Stimulated activated CD4-positive, alpha-beta T cell treated with anti-CD3 and anti-CD28 coated beads, Interleukin-2, amount 100 ng/mL, for 4 hours (primary cell): ENCODE data around the gene ALOX5AP.
A peak's percentile ranks its signal among the peaks of the same experiment; 100 is the strongest.

Experiments used
- DNase-seq: peaks from one replicate; pipeline ENCODE4 v3.0.0-alpha.2; 2020; ENCODE audit warnings: low read depth

ALOX5AP gene

GRCh38 chr13:30762643-30763042 lies 27.3 kb downstream of the ALOX5AP start:
- DNase-seq = no peak

GRCh38 chr13:30763786-30764413 lies 28.6 kb downstream of the ALOX5AP start:
- DNase-seq = no peak

- DNase-seq = no peak
Observed at GRCh38 chr13:30766231-30766630, 30.9 kb downstream of the ALOX5AP start.

- no peak for DNase-seq
Observed at GRCh38 chr13:30770929-30771328, 35.6 kb downstream of the ALOX5AP start.

GRCh38 chr13:30773561-30773960 lies 38.2 kb downstream of the ALOX5AP start:
- no peak for DNase-seq

- no peak for DNase-seq
Observed at GRCh38 chr13:30774214-30774730, 38.9 kb downstream of the ALOX5AP start.

- no peak for DNase-seq
Observed at GRCh38 chr13:30776661-30777060, 41.3 kb downstream of the ALOX5AP start.

GRCh38 chr13:30779016-30779415 lies 43.7 kb downstream of the ALOX5AP start:
- DNase-seq = no peak

GRCh38 chr13:30779608-30780007 lies 44.3 kb downstream of the ALOX5AP start:
- DNase-seq = no peak

- no peak for DNase-seq
Observed at GRCh38 chr13:30780338-30780981, 45.1 kb downstream of the ALOX5AP start.

- DNase-seq = no peak
Observed at GRCh38 chr13:30785191-30785850, 50.0 kb downstream of the ALOX5AP start.

GRCh38 chr13:30786648-30787047 lies 51.3 kb downstream of the ALOX5AP start:
- DNase-seq = no peak

GRCh38 chr13:30787738-30788525 lies 52.6 kb downstream of the ALOX5AP start:
- no peak for DNase-seq

GRCh38 chr13:30789166-30789862 lies 54.0 kb downstream of the ALOX5AP start:
- no peak for DNase-seq

GRCh38 chr13:30790592-30790991 lies 55.2 kb downstream of the ALOX5AP start:
- DNase-seq = no peak

- DNase-seq = no peak
Observed at GRCh38 chr13:30791354-30792001, 56.1 kb downstream of the ALOX5AP start.

- DNase-seq = no peak
Observed at GRCh38 chr13:30792285-30793000, 57.1 kb downstream of the ALOX5AP start.

- DNase-seq = no peak
Observed at GRCh38 chr13:30796132-30796572, 60.8 kb downstream of the ALOX5AP start.

- DNase-seq = peak; percentile 26
Observed at GRCh38 chr13:30796631-30797601, 61.6 kb downstream of the ALOX5AP start.
